Measurements from ENCODE around the gene SAFB2.

Gene SAFB2

DNA sequence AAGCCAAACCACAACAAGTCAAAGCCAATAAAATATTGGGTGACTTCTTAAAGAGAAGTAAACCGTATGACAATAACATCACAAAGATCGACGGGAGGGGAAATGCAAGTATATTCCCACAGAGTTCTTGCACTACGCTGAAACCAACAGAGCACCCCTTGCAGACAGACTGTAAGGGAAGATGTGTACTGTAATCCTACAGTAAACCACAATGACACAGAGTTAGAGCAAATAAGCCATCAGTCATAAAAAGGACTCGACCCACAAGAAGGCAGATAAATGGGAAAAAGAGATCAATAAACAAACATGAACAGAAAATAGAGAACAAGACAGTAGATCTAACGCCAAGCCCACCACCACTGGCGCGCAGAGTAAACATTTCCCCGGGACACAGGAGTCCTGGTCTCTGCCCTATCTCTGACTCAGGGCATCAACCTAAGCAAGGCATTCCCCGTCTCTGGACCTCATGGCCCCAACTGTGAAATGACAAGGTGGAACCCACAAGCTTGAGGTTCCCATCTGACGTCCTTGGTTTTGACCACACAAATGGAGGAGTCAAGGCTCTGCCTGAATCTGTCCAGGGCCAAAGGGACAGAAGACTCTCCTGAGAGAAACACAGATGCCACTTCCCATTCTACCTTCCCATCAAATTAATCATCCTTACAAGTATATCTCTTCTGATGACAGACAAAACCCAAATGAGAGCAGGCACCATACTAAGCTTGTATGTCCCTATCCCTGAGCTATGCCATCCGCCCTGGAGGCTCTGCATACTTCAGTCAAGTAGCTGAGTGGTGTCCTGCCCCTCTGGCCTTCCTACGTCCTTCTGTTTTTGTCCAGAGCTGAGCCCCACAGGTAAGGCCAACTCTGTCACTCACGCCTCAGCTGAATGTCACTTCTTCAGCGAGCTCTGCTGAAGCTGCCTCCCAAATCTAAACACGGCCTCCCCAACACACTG, 15.0 kb downstream of the SAFB2 start:
- no peak for DNase-seq

DNA sequence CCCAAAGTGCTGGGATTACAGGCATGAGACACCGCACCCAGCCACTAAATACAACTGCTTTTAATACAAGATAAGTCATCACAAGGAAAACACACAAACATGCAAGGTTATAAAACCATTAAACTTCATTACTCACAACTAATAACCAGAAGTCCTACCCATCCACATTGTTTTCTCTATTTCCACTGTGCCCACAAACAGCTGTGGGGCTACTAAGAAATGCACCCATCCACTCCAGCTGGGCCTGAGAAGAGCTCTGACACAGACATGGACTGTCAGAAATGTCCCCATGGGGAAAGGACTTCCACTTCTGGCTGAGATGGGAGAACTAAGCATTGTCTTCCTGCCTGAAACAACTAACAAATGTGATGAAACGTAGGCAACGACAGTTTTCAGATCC, 17.2 kb downstream of the SAFB2 start:
- DNase-seq, result no peak

DNA sequence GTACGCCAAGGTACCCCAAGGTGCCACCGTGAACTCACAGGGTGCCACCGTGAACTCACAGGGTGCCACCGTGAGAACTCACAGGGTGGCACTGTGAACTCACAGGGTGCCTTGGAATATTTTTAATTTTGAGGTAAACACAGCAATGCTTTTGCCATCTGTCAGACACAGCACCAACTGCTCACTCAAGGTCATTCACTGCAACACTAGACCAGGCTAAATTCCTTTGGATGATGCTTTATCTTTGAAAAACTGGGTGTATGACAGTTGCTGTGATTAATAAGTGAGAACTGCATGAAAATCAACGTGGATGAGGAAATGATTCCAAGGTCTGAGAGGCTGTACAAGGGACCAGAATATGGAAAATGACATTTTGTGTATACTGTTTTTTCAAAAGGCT, 18.9 kb downstream of the SAFB2 start:
- no peak for DNase-seq

DNA sequence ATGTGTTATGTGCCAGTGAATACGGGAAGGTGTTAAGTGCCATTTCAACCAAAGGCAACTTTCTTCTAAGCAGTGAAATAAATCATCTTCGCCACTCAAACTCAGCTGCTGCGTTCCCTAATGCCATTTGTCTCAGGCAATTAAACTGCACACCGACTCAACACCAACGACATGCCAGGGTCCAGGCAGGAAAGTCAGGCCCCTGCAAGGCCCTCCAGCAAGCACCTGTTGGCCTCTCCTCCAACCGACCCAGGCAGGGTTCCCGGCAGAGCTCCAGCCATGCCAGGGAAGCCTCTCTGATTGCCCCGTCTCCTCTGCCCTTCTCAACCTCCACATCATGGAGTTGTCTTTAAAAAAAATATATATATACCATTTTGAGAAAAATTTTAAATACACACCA, 21.8 kb downstream of the SAFB2 start:
- DNase-seq, result no peak

DNA sequence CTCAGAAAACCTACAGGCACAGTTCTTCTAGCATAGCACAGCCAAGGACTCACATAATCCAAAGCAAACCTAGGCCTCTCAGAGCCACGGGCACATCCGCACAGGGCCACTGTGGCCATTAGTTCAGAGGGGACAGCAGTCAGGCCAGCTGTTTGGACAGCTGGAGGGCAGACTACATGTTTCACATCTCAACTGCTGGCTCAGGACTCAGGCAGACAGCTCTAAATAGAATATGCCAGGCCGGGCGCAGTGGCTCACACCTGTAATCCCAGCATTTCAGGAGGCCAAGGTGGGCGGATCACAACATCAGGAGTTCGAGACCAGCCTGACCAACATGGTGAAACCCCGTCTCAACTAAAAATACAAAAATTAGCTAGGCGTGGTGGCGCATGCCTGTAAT, 26.8 kb downstream of the SAFB2 start:
- no peak for DNase-seq

DNA sequence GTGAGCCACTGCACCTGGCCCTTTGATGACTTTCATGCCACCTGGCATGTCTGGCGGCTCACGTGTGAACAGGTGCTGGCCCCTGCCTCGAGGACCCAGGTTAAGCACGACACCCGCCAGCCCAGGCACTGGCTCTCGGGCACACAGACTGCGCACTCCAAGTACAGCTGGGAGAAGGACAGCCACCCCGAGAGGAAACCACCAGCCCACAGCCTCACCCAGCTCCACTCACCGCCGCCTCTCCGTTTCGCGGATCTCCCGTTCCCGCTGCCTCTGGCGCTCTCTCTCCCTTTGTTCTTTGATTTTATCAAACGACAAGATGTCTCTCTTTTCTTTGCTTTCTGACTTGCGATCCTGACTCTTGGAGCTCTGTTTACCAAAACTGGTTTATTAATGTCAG, 27.4 kb downstream of the SAFB2 start:
- no peak for DNase-seq

DNA sequence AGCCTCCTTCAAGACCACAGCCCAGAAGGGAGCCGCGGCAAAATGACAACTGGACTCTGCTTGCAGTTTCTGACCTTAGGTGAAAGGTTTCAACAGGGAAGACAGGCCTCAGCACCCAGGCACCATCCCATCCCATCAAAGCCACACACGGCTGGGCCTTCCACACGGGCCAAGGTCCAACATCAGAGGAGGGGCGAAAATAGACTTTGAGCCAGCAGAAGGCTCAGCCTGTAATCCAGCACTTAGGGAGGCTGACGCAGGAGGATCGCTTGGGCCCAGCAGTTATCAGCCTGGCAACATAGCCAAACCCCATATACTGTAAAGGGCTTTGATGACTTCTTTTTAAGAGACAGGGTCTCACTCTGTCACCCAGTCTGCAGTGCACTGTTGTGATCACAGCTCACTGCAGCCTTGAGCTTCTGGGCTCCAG, 28.0 kb downstream of the SAFB2 start:
- no peak for DNase-seq

DNA sequence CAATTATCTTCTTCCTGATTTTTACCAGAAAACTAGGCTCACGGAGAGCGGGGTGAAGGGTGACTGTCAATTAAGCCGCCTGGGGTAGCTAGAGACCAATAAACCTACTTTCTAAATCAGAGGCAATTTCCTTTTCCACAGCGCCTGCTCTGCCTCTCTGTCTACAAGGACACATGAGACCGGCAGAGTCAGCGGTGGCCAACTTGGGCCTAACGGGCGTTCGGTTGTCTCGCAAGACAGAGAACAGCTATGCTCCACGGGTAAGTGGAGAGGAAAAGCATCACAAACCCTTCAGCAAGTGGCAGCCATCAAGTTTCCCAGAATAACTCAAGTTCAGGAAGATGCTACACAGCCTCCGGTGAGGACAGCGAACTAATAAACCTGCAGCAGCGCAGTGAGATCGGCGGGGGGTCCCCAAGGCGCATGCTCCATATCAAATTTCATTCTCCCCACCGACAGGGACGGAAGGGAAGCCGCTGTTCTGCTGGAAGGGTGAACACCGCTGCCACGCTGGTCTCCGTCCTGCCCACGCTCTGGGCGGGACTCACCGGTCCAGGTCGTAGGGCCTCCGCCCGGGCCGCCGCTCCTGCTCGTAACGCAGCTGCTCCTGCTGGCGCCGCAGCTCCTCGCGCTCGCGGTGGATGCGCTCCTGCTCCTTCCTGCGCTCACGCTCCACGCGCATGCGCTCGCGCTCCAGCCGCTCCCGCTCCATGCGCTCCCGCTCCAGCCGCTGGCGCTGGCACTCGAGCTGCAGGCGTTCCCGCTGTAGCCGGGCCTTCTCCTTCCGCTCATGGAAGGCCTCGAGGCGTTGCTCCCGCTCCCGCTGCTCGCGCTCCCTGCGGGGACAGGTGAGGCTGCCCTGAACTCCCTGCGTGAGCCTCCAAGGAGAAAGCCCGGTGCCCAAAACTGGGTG, 29.0 kb downstream of the SAFB2 start:
- DNase-seq, result no peak

DNA sequence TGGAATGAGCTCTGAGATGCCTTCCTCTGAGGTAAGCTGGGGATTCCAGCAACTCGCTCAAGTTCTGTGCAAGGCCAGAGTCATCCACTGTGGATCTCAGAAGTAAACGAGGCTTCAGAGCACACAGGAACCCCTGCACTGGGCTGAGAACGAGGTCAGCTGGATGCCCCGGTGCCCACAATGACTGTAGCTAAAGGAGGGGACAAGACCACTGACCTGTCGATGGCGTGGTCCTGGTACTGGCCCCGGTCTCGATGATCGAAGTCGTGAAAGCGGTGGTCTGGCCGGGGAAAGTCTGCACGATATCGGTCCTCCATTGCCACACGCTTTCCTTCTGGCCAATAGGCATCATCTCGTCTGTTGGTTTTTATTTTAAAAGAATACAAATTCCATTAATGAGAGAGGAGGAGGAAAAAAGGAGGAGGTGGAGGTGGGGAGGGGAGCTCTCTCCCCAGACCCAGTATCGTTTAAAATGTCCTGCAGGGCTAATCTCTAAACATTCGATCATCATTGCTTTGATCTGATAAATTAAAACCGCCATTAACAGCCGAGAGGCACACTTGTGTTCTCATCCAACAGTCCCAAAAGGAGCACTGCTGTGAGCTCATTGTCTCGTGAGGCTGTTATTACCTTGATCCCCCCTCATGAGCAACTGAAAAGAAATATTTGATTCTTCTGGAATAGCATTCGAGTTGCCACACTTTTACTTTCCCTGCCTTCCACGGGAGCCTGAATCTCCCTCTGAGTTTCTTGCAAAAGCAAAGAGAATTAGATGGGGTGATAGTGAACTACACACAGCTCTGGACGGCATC, 29.8 kb downstream of the SAFB2 start:
- no peak for DNase-seq

DNA sequence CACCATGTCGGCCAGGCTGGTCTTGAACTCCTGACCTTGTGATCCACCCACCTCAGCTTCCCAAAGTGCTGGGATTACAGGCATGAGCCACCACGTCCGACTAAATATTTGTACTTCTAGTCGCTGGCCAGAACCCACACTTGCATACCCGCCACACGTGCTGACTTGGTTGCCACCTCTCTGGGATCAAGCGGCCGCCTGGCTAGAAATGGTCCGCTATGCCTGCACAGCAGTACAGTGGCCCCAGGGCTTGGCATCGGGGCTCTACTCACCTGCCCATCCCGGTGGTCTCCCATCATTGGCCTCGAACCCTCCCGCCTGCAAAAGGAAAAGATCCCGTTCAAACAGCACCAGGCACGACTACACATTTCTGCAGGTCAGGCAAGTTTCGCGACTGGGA, 31.1 kb downstream of the SAFB2 start:
- no peak for DNase-seq

DNA sequence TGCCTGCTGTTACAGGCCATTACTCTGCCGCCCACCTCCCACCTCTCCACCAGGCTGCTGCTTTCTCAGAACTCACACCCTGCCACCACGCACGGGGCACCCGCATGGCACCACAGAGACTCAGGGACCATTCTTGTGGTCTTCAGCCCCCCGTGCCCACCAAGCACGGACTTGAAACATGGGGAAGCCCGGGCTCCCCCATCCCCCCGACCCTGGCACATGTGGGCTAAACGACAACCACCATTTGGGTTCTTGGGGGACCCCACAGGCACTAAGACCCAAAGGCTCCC, 31.8 kb downstream of the SAFB2 start:
- no peak for DNase-seq

DNA sequence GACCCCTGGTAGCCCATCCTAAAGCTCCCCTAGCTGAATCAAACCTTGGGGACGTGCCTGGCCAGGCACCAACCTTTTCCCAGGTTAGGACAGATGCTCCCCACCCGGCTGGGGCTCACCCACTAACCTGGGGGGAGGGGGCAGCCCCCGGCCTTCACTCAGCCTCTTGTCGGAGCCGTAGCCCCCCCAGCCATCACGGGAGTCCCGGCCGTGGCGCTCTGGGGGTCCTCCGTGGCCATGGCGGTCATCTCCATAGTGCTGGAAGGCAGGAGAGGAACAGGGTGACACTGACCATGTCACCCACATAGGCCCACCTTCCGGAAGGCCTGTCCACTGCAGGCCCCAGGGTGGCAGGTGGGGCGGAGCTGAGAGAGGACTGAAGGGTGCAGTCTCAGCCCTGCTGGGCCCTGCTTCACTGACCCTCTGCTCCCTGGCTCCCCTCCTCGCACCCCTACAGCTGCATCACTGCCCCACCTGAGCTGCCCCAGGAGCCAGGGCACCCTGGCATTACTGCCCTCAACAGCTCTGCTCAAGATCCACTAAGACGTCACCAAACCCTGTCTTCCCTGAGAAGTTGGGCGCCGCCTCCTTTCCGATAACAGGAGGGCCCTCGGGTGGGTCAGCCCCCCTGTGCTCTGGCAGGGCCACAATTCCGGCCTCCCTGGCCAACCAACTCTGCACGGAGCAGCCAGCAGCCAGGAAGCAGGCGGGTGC, 32.3 kb downstream of the SAFB2 start:
- no peak for DNase-seq

DNA sequence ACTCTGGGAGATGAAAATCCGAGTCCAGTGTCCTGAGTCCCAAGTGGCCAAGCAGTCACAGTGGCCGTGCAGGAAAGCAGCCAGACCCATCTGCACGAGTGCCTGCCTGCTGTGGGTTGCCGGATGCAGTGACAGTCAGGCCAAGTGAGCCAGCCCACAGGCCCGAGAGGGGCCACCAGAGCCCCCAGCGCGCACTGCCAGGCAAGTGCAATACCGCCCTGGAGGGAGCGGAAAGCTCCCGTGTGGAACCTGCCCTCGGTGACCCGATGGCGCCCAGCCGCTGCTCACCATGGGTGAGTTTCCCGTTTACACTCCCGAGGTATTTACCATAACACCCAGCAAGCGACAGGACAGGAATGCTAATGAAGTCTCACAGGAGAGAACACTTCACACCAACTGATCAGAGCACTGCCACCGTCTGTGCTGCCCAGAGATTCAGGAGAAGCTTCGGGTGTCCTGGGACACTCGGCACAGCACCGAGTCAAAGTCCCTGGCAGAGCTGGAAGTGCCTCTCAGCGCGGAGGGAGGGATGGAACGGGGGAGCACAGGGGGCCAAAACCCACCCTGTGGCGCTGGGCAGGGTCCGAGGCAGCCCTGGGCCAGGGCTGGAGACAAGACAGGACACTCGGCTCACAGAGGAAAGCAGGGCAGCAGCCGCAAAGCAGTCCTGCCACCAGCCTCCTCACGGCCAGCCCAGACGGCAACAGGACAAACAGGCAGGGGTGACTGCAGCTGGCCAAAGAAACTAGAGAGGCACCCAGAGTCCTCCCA, 33.5 kb downstream of the SAFB2 start:
- DNase-seq, result no peak

DNA sequence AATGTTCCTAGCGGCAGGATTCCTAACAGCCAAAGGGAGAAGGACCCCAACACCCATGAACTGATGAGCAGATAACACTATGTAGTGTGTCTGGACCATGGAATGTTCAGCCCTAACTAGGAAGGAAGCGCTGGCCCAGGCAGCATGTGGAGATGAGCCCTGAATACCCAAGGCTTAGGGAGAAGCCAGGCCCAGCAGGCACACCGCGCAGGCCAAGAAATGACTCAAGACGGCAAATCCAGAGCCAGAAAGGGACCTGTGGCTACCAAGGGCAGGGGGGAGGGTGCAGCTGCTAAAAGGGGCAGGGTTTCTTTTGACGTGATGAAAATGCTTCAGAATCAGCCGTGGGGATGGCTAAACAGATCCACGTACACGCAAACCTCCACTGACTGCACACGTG, 34.1 kb downstream of the SAFB2 start:
- no peak for DNase-seq

DNA sequence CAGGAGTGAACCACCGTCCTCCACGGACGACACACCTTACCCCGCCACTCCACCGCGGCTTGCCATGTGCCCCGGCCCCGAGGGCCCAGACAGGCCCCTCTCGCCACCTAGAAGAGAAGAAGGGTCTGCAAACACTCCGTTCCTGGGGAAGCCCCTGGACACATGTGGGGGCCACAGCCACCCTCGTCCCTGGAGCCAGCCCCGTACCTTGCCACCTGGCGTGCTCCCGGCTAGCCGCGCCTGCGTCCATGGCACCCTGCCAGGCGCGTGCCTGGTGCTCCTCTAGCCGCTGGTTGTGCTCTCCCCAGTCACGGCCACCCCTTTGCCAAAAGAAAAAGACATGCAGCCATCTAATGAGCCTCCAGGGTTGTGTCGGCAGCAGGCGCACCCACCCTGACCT, 34.9 kb downstream of the SAFB2 start:
- no peak for DNase-seq

DNA sequence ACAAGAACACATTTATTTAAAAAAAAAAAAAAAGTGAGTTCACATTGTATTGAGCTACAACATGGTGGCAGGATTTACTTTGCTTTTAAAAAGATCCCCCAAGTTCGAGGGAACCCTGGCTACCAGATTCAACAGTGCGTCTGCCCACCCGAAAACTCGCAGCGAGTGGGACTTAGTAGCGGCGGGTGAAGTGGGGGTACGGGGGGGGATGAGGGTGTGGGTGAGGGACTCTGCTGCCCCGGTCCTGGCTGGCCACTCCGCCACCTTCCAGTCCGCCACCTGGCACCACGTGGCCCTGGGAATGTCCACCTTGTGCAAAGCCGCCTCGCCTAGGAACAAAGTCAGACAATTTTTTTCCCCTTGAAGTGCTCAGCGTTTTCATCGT, 35.5 kb downstream of the SAFB2 start:
- DNase-seq, result no peak

DNA sequence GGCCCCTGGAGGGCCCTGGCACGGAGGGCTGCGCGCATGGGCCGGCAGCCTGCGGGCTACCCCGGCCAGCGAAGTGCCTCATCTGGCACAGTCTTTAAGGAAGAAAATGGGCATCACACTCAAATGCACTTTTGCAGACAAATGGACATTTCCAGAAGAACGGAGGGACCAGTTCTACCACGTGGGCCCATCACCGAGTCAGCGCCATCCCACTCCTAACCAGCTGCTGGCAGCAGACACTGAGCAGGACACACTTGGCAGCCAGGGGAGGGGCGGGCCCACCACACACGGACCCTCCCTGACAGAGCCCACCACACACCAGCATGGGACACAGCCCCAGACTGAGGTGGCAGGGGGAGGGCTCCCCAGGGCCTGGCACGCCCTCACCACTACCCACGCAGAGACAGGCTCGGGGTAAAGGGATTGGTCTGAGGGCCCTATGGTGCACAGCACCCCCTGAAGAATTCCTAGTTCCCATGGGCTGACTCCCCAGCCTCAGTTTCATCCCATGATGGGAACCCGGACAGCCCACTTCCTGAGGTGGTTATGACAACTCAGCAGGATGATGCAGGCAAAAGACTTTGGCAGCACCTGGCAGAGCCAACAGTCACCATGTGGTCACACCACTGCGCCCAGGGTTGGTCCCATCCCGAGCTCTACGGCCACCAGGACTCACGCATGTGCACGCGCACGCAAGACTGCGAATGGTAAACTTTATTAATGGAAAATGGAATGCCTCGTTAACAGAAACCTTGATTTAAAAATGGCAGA, 36.1 kb downstream of the SAFB2 start:
- DNase-seq, result peak in 1 of 2 experiments; percentile 31

DNA sequence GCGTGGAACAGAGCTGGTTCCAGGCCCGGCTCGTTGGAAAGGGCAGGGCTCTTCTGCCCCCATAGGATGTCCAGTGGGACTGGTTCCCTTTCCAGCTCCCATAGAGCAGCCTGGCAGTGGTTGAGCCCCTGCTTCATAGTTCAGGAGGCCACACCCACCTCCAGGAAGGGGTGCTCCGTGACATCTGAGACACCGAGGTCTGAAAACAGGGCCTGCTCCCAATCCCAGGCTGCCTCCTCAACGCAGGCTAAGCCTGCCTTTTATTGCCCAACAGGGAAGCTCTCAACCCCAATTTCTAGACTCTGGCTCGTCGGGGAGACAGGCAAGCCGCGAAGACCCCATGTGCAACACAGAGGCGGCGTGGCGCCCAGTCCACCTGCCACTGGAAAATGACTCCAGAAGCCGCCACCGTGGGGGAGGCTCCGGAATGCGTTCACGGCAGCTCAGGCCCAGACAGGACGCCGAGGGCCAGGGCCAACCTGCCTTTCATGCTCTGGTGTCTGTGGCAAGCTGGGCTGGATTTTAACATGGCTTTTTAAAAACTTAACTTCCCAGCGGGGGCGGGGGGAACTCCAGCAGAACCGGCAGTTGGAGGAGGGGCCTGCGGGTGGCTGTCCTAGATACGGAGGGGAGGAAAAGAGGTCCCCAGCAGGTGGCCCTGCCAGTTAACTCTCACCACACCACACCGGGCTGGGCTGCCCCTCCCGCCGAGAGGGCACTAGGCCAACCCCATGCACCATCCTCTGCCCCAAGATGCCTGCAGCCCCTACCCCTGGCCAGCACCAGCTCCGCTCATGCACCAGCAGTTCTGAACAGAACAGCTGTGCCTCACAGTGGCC, 36.9 kb downstream of the SAFB2 start:
- DNase-seq, result peak; percentile 50 to 70

DNA sequence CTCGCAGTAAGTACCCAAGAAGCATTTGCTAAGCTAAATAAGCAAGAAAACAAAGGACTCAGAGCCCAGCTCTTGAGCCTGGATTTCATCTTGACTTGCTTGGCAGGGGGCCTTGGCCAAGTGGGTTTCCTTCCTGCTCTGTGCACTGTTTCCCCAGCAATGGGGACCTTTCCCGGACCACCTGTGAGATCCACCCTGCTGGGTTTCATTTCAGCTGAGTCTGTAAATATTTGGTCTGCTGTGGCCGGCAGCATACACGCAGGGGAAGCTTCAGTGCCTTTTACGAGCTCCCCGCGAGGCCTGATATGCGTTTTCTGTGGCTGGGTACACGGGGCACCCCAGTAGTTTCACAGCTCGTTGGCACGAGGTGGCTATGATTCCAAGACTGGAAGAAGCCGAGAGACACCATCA, 42.4 kb downstream of the SAFB2 start:
- DNase-seq, result no peak

DNA sequence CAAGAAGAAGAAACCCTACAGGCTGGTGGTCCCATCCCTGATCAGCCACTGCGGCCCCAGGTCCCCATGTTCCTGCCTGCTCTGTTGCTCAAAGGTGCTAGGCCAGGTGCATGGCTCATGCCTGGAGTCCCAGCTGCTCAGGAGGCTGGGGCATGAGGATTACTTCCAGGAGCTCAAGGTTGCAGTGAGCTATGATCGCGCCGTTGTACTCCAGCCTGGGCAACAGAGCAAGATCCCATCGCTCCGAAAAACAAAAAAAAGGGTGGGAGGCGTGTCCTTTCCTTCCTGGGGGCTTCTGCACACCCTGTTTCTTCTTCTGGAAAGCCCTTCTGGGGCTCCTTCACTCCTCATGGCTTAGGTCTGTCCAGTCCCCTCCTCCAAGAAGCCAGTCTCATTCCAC, 42.9 kb downstream of the SAFB2 start:
- no peak for DNase-seq

All from activated T-cell treated with anti-CD3 and anti-CD28 coated beads, Interleukin-2, amount 50 U/mL, for 48 hours (primary cell).